ENCODE results near the gene PPP4R4. TPM values are rescaled to one million over a fixed set of nuclear protein-coding genes. Genes with fewer than 3 reads are reported as not detected.

Gene PPP4R4, protein sequence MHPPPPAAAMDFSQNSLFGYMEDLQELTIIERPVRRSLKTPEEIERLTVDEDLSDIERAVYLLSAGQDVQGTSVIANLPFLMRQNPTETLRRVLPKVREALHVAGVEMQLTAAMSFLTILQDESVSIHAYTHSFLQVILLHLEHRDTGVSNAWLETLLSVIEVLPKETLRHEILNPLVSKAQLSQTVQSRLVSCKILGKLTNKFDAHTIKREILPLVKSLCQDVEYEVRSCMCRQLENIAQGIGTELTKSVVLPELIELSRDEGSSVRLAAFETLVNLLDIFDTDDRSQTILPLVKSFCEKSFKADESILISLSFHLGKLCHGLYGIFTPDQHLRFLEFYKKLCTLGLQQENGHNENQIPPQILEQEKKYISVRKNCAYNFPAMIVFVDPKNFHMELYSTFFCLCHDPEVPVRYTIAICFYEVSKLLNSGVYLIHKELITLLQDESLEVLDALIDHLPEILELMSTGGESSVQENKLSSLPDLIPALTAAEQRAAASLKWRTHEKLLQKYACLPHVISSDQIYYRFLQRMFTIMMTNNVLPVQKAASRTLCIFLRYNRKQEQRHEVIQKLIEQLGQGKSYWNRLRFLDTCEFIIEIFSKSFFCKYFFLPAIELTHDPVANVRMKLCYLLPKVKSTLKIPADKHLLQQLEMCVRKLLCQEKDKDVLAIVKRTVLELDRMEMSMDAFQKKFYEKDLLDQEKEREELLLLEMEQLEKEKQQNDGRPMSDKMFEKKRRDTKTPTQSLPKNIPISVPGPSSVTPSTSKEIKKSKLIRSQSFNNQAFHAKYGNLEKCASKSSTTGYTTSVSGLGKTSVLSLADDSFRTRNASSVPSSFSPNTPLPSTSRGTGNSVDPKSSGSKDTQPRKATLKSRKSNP
- polyA plus RNA-seq (2012; rRNA removed), result 2.5 and 3.5 TPM in 2 replicates
- 4.5 and 5.6 TPM in 2 replicates for polyA plus RNA-seq (2012; cell fraction: cytosol; rRNA removed)
- polyA plus RNA-seq (2012; cell fraction: nucleus; rRNA removed), result 2.1 and 5.6 TPM in 2 replicates

DNA sequence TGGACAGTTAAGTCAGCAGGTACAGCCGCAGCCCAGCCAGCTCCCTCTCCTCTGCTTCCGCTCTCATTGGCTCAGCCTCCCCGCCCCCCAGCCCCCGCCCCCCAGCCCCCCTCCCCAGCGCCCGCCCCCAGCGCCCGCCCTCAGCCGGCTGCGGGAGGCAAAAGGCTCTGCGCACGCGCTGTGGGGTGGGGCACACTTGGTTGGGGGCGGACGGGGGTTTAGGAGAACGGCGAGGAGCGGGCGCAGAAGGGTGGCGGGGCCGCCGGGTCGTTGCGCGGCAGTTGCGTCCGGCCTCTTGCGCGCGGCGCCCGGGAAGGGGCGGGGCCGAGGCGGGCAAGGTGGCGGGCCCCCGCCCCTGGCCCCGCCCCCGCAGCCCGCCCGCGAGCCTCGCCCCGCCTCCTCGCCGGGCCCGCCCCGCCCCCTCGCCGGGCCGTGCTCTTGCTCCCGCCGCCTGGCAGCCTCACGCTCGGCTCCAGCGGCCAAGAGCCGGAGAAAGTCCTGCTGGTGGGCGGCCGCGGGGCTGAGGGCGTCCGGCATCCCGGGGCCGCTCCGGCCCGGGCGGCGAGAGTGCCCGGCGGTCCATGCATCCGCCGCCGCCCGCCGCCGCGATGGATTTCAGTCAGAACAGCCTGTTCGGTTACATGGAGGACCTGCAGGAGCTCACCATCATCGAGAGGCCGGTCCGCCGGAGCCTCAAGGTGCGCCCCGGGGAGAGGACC lies at the start of gene PPP4R4:
Gene PPP4R4 (plus strand): TSS at position 438 of the 719 bp plus-strand sequence. CDS start 144 bp downstream, at position 582.
- H2AFZ ChIP-seq (ENCODE audit: low read depth), result peak within 1 kb of the TSS; percentile 100
- H3K9me3 ChIP-seq, result no peaks in the 10 kb centered on the region
- WGBS (ENCODE audit: low lambda C conversion rate), result no CpG with 5 or more reads among the region's 84 CpGs
- no peaks in the 10 kb centered on the region for H4K20me1 ChIP-seq (ENCODE audit: insufficient read depth)
- ChIA-PET CTCF (interaction anchor here (2.2 to 3.0 kb wide), 3 partner anchors 37 to 234 kb away, joined by 11 to 14 read pairs (median 11); no protein-coding TSS in a partner anchor), POLR2A (no interaction called here)
- TF ChIP-seq TAF1 (IDR thresholded peaks at IDR 0.05; ENCODE audit: borderline replicate concordance, low read depth, low read length) (peak; percentile 51), RCOR1 (IDR thresholded peaks at IDR 0.05; ENCODE audit: low read length) (no peak), POLR2AphosphoS5 (IDR thresholded peaks at IDR 0.05; ENCODE audit: low read depth, low read length) (0 out of 2 replicates have a peak, but pooled peaks have one; percentile 16), NRF1 (IDR thresholded peaks at IDR 0.05; ENCODE audit: low read depth, low read length) (peak; percentile 69)
- TF ChIP-seq, protein P1, sequence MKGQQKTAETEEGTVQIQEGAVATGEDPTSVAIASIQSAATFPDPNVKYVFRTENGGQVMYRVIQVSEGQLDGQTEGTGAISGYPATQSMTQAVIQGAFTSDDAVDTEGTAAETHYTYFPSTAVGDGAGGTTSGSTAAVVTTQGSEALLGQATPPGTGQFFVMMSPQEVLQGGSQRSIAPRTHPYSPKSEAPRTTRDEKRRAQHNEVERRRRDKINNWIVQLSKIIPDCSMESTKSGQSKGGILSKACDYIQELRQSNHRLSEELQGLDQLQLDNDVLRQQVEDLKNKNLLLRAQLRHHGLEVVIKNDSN (IDR thresholded peaks at IDR 0.05; ENCODE audit: borderline replicate concordance, low read depth), result no peak
- peak within 1 kb of the TSS; percentile 75 for H3K9ac ChIP-seq
- peaks cover 14% of the 10 kb centered on the region for H3F3A ChIP-seq (replicated peaks; ENCODE audit: insufficient read depth)
- H3K27ac ChIP-seq (ENCODE audit: low read depth in 2 of 2, low read length in 1 of 2), result peak within 1 kb of the TSS; percentile 2 to 75; a peak in 3 of 4 replicates
- H3K79me2 ChIP-seq (ENCODE audit: insufficient read depth), result peaks cover 9% of the 10 kb centered on the region
- H3K4me3 ChIP-seq (ENCODE audit: low read depth in 2 of 2, low read length in 1 of 2), result peak within 1 kb of the TSS; percentile 75 to 81
- DNase-seq, result peak; percentile 97
- no peaks in the 10 kb centered on the region for H3K27me3 ChIP-seq (ENCODE audit: insufficient read depth)
- peaks cover 9 to 11% of the 10 kb centered on the region in 2 experiments; a peak in 2 of 4 replicates for H3K4me1 ChIP-seq (ENCODE audit: control insufficient read depth in 1 of 2, insufficient read depth in 2 of 2, low read depth in 1 of 2, low read length in 1 of 2)
- no peaks in the 10 kb centered on the region for H3K9me2 ChIP-seq
- H3K36me3 ChIP-seq (replicated peaks in 1 of 2; ENCODE audit: control insufficient read depth in 1 of 2, insufficient read depth in 2 of 2, low read length in 1 of 2), result no peaks in the 10 kb centered on the region
- H3K4me2 ChIP-seq, result peak within 1 kb of the TSS; percentile 86

DNA sequence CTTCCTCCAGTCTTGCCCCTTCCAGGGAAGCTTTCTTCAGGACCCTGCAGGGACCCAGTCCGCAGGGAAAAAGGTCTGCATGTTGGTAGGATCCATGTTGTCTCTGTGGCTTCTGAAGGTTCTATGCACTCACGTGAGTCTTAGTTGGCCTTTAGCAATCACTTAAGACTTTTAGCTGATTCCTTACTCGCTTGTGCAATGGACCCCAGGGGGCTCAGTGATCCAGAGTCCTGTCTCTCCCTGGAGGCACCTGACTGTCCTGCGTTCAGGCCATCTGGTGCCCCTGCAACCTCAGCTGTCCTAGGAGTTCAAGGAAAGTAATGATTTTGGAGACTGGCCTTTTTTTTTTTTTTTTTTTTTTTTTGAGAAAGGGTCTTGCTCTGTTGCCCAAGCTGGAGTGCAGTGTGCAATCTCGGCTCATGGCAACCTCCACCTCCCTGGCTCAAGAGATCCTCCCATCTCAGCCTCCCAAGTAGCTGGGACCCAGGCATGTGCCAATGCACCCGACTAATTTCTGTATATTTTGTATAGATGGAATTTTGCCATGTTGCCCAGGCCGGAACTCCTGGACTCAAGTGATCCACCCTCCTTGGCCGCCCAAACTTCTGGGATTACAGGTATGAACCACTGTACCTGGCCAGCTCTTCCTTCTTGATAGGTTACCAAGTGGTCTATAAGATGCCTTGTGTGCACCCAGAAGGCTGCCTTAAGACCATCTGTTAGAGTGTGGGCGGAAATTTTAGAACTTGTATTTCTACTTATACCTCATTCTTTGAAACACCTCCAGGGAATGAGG lies 49.3 kb upstream of the PPP4R4 start:
- H3K4me2 ChIP-seq, result no peak overlapping the region
- no peak overlapping the region for H3K27ac ChIP-seq (ENCODE audit: low read depth in 2 of 2, low read length in 1 of 2)
- no peaks in the 10 kb centered on the region for H3K79me2 ChIP-seq (ENCODE audit: insufficient read depth)
- no peak for DNase-seq
- ChIA-PET CTCF (interaction anchor here (0.8 to 3.4 kb wide), 6 partner anchors 12 to 88 kb away, joined by 3 to 20 read pairs (median 4); no protein-coding TSS in a partner anchor), POLR2A (interaction anchor here (0.7 to 0.8 kb wide), 2 partner anchors 9 to 76 kb away, joined by 3 to 7 read pairs; no protein-coding TSS in a partner anchor)
- no peaks in the 10 kb centered on the region for H3K9me2 ChIP-seq
- WGBS (ENCODE audit: low lambda C conversion rate), result 79% methylated on average over 9 of the region's 9 CpGs
- H2AFZ ChIP-seq (ENCODE audit: low read depth), result no peak overlapping the region
- H3K27me3 ChIP-seq (ENCODE audit: insufficient read depth), result no peaks in the 10 kb centered on the region
- H3K4me1 ChIP-seq (ENCODE audit: control insufficient read depth in 1 of 2, insufficient read depth in 2 of 2, low read depth in 1 of 2, low read length in 1 of 2), result peaks cover 0 to 4% of the 10 kb centered on the region in 2 experiments; a peak in 1 of 4 replicates
- no peaks in the 10 kb centered on the region for H4K20me1 ChIP-seq (ENCODE audit: insufficient read depth)
- TF ChIP-seq TAF1 (IDR thresholded peaks at IDR 0.05; ENCODE audit: borderline replicate concordance, low read depth, low read length) (no peak), YY1 (IDR thresholded peaks at IDR 0.05; ENCODE audit: low read depth) (no peak), RAD21 (IDR thresholded peaks at IDR 0.05; ENCODE audit: low read length) (no peak)
- TF ChIP-seq, protein P2, sequence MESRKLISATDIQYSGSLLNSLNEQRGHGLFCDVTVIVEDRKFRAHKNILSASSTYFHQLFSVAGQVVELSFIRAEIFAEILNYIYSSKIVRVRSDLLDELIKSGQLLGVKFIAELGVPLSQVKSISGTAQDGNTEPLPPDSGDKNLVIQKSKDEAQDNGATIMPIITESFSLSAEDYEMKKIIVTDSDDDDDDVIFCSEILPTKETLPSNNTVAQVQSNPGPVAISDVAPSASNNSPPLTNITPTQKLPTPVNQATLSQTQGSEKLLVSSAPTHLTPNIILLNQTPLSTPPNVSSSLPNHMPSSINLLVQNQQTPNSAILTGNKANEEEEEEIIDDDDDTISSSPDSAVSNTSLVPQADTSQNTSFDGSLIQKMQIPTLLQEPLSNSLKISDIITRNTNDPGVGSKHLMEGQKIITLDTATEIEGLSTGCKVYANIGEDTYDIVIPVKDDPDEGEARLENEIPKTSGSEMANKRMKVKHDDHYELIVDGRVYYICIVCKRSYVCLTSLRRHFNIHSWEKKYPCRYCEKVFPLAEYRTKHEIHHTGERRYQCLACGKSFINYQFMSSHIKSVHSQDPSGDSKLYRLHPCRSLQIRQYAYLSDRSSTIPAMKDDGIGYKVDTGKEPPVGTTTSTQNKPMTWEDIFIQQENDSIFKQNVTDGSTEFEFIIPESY (IDR thresholded peaks at IDR 0.05; ENCODE audit: borderline replicate concordance, low read depth), result no peak
- TF ChIP-seq, protein P1 (IDR thresholded peaks at IDR 0.05; ENCODE audit: borderline replicate concordance, low read depth), result no peak
- TF ChIP-seq, protein P3, sequence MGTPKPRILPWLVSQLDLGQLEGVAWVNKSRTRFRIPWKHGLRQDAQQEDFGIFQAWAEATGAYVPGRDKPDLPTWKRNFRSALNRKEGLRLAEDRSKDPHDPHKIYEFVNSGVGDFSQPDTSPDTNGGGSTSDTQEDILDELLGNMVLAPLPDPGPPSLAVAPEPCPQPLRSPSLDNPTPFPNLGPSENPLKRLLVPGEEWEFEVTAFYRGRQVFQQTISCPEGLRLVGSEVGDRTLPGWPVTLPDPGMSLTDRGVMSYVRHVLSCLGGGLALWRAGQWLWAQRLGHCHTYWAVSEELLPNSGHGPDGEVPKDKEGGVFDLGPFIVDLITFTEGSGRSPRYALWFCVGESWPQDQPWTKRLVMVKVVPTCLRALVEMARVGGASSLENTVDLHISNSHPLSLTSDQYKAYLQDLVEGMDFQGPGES (IDR thresholded peaks at IDR 0.05; ENCODE audit: low read depth, low read length), result no peak
- TF ChIP-seq, protein P4, sequence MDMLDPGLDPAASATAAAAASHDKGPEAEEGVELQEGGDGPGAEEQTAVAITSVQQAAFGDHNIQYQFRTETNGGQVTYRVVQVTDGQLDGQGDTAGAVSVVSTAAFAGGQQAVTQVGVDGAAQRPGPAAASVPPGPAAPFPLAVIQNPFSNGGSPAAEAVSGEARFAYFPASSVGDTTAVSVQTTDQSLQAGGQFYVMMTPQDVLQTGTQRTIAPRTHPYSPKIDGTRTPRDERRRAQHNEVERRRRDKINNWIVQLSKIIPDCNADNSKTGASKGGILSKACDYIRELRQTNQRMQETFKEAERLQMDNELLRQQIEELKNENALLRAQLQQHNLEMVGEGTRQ (IDR thresholded peaks at IDR 0.05; ENCODE audit: borderline replicate concordance, low read depth, low read length), result no peak
- no peaks in the 10 kb centered on the region for H3K9me3 ChIP-seq
- peaks cover 3% of the 10 kb centered on the region for H3F3A ChIP-seq (replicated peaks; ENCODE audit: insufficient read depth)
- no peak overlapping the region for H3K9ac ChIP-seq
- H3K36me3 ChIP-seq (replicated peaks in 1 of 2; ENCODE audit: control insufficient read depth in 1 of 2, insufficient read depth in 2 of 2, low read length in 1 of 2), result peaks cover 0 to 6% of the 10 kb centered on the region in 2 experiments
- no peak overlapping the region for H3K4me3 ChIP-seq (ENCODE audit: low read depth in 2 of 2, low read length in 1 of 2)
